GM12873 (cell line): Measurements from ENCODE around the gene CHCHD6.

ENCODE experiments used
- CTCF ChIP-seq: IDR thresholded peaks from 2 replicates; pipeline ENCODE4 v1.5.1; 2012; ENCODE audit warnings: low read depth, mild to moderate bottlenecking, moderate library complexity, low read length, control low read depth; ENCODE audit not compliant: insufficient read depth; ENCODE audit errors: missing control alignments

Gene CHCHD6

GRCh38 chr3:126798521-126798920 lies 94.5 kb downstream of the CHCHD6 start:
- TF ChIP-seq CTCF = no peak

DNA sequence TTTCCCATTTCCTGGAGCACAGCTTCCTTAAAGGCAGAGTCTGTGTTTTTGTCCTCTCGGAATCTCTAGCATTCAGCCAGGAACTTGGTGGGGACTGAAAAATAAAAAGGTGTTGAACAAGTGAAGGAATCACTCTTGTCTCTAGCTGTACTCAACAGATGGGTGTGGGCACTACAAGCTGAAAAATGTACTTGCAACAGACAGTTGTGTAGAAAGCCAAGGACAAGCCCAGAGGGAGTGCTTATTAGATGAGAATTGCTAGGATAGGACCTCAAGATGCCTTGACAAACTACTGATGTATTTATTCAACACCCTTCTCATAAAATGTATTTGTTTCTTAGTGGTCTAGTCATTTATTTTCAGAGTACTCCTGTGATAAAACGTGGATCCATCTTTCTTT lies 95.1 kb downstream of the CHCHD6 start:
- no peak for TF ChIP-seq CTCF

- TF ChIP-seq CTCF = no peak
Measured at GRCh38 chr3:126807795-126808194, 103.8 kb downstream of the CHCHD6 start.

DNA sequence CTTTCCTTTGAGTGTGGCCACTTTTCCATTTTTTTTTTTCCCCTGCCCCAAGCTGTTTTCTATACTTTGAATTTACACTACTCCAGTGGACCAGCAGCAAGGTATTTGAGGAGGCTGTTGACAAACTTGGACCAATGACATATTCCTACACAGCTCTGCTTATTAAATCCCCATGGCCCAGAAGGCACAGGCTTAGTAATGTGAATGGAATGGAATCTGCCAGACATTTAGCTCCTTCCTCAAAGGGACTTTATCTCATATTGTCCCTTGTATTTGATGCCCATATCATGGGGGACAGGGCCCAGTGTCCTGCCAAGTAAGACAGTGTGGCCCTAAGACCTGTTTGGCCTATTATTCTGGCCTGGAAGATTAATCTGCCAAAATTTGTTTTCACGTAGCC lies 107.5 kb downstream of the CHCHD6 start:
- TF ChIP-seq CTCF = no peak

DNA sequence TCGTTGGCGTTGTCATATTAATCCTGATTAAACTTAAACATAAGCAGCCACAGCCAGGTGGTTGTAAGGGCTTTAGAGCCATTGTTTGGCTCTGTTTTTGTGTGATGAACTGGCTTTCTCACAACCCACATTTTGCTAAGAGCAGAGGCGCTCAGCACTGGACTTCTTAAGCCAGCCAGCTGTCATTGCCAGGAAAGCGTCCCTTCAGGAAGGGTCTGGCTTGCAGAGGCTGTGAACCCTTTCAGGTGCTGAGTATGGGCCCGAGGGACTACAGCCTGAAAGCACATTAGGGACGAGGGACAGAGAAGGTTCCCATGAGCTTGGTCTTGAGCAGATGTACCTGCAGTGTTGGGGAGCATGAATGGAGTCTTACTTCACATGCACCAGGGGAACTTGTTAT lies 112.3 kb downstream of the CHCHD6 start:
- no peak for TF ChIP-seq CTCF

DNA sequence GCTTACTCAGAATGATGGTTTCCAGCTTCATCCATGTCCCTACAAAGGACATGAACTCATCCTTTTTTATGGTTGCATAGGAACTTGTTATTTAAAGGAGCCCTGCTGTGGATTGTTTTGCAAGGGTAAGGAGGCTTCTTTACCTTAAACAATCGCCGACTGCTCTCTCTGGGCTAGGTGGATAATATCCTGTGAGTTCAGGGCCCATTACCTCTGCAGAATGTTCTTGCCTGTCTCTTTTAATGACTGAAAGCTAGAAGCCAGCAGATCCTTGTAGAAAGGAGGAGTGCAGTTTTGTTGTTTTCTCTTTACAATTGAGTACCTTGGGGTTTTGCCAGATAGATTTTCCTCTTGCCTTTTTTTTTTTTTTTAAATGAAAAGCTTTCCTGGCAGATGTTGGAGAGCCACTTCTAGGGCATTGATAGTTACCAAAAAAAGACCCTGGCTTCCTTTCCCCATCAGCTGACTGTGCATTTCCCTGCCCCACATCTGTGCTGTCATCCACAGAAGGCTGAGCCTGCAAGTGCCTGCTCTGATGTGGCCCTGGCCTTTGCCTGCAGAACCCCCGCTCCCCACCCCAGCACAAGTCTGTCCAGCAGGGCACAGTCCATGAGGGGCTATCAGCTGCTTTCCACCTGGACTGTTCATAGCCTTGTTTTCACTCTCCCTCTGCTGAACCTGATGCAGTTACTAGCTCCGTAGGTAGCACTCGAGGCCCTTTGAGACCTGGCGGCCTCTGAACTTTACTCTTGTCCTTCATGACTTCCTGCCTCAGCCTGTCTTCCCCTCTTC lies 113.1 kb downstream of the CHCHD6 start:
- no peak for TF ChIP-seq CTCF

DNA sequence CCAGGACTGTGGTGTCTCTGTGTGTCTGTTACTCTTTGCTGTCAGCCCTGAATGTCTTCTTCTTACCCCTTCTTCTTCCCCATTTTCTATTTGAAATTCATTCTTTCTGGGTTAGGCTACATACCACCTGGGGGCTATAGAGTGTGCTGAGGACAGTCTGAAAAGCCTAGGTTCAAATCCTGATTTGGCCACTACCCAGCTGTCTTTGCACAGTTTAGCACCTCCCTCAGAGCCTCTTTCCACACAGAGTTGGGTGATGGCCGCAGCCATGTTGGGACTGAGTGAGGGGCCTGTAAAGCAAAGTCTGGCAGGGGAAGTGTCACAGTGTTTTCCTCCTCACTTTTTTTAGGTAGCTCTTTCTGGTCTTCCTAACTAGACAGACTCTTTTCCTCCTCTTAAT lies 113.7 kb downstream of the CHCHD6 start:
- TF ChIP-seq CTCF = no peak
